MM.1S (cell line): ENCODE data around the gene TNRC18.

Experiments
- DNase-seq: peaks from one replicate; pipeline ENCODE4 v3.0.0-alpha.2; 2015
- H2AFZ ChIP-seq: fragments of 300-600 bp; sonication (generic); 2 replicates; pipeline ENCODE4 v1.6.0; 2016; ENCODE audit warnings: antibody characterized with exemption, low read length
- H3F3A ChIP-seq: fragments of 300-600 bp; sonication (generic); 2 replicates; pipeline ENCODE4 v1.6.1; 2016; ENCODE audit warnings: mild to moderate bottlenecking, antibody characterized with exemption, low read length, moderate library complexity, mixed read lengths; ENCODE audit not compliant: insufficient read depth
- H3K27ac ChIP-seq: fragments of 300-600 bp; sonication (generic); 2 replicates; pipeline ENCODE4 v1.5.1; 2016; ENCODE audit warnings: mild to moderate bottlenecking, low read length
- H3K27me3 ChIP-seq: fragments of 300-600 bp; sonication (generic); replicated peaks from 2 replicates; pipeline ENCODE4 v1.6.0; 2016; ENCODE audit warnings: low read length; ENCODE audit not compliant: insufficient read depth
- H3K36me3 ChIP-seq: fragments of 300-600 bp; sonication (generic); replicated peaks from 2 replicates; pipeline ENCODE4 v1.6.1; 2016; ENCODE audit warnings: mild to moderate bottlenecking, low read length, mixed read lengths; ENCODE audit not compliant: insufficient read depth
- H3K4me1 ChIP-seq: fragments of 300-600 bp; sonication (generic); 2 replicates; pipeline ENCODE4 v1.6.1; 2016; ENCODE audit warnings: low read length, mixed read lengths
- H3K4me2 ChIP-seq: fragments of 300-600 bp; sonication (generic); 2 replicates; pipeline ENCODE4 v1.6.0; 2016; ENCODE audit warnings: low read depth, low read length
- H3K4me3 ChIP-seq: fragments of 300-600 bp; sonication (generic); 2 replicates; pipeline ENCODE4 v1.5.1; 2016; ENCODE audit warnings: low read length, mixed read lengths
- H3K79me2 ChIP-seq: fragments of 300-600 bp; sonication (generic); 2 replicates; pipeline ENCODE4 v1.6.1; 2016; ENCODE audit warnings: mixed run types, low read length, mixed read lengths
- H3K9ac ChIP-seq: fragments of 300-600 bp; sonication (generic); 2 replicates; pipeline ENCODE4 v1.6.1; 2016; ENCODE audit warnings: low read length, mixed read lengths
- H3K9me2 ChIP-seq: fragments of 300-600 bp; sonication (generic); replicated peaks from 2 replicates; pipeline ENCODE4 v1.6.1; 2016; ENCODE audit warnings: mild to moderate bottlenecking, low read length, mixed read lengths; ENCODE audit not compliant: insufficient read depth
- H3K9me3 ChIP-seq: fragments of 300-600 bp; sonication (generic); replicated peaks from 2 replicates; pipeline ENCODE4 v1.6.1; 2016; ENCODE audit warnings: mild to moderate bottlenecking, low read length, mixed read lengths; ENCODE audit not compliant: insufficient read depth
- H4K20me1 ChIP-seq: fragments of 300-600 bp; sonication (generic); 2 replicates; pipeline ENCODE4 v1.6.1; 2016; ENCODE audit warnings: mild to moderate bottlenecking, low read length, moderate library complexity, mixed read lengths; ENCODE audit not compliant: insufficient read depth
- CTCF ChIP-seq: fragments of 300-600 bp; sonication (generic); IDR thresholded peaks from 2 replicates; pipeline ENCODE4 v1.5.1; 2016; ENCODE audit warnings: antibody characterized with exemption, low read length, mixed read lengths
- EZH2 ChIP-seq: fragments of 300-600 bp; sonication (generic); optimal IDR thresholded peaks from 2 replicates; pipeline ENCODE3; 2017; ENCODE audit warnings: low read depth, mild to moderate bottlenecking, antibody characterized with exemption, low read length, mixed read lengths
- EZH2phosphoT487 ChIP-seq: fragments of 300-600 bp; sonication (generic); IDR thresholded peaks from 2 replicates; pipeline ENCODE4 v1.6.1; 2018; ENCODE audit warnings: antibody characterized with exemption, low read length

TNRC18 gene

GRCh38 chr7:5333121-5334045 lies 90.3 kb downstream of the TNRC18 start:
- Histone ChIP-seq H3K27ac (no peak overlapping the region), H3K27me3 (no peaks in the 10 kb centered on the region), H3K4me2 (no peak overlapping the region), H4K20me1 (peaks cover 21% of the 10 kb centered on the region), H3K9ac (no peak overlapping the region), H3K79me2 (no peaks in the 10 kb centered on the region), H3K4me1 (peaks cover 17% of the 10 kb centered on the region), H3K4me3 (no peak overlapping the region), H3K9me2 (no peaks in the 10 kb centered on the region), H3F3A (peaks cover 8% of the 10 kb centered on the region), H2AFZ (no peak overlapping the region), H3K9me3 (no peaks in the 10 kb centered on the region), H3K36me3 (no peaks in the 10 kb centered on the region; the same call in 1 of the 2 replicates)
- no peak for DNase-seq
- TF ChIP-seq EZH2phosphoT487 (no peak), EZH2 (no peak), CTCF (no peak)

GRCh38 chr7:5332579-5332978 lies 91.1 kb downstream of the TNRC18 start:
- H3K36me3 ChIP-seq, result no peaks in the 10 kb centered on the region; the same call in 1 of the 2 replicates
- no peak overlapping the region for H3K4me2 ChIP-seq
- TF ChIP-seq CTCF (no peak), EZH2 (no peak), EZH2phosphoT487 (no peak)
- no peak overlapping the region for H3K27ac ChIP-seq
- no peak overlapping the region for H3K9ac ChIP-seq
- no peak overlapping the region for H2AFZ ChIP-seq
- no peak overlapping the region for H3K4me3 ChIP-seq
- H3K4me1 ChIP-seq, result peaks cover 17% of the 10 kb centered on the region
- no peak for DNase-seq
- H3K27me3 ChIP-seq, result no peaks in the 10 kb centered on the region
- H3K9me2 ChIP-seq, result no peaks in the 10 kb centered on the region
- H3K9me3 ChIP-seq, result no peaks in the 10 kb centered on the region
- H3F3A ChIP-seq, result peaks cover 8% of the 10 kb centered on the region
- H4K20me1 ChIP-seq, result peaks cover 21% of the 10 kb centered on the region
- H3K79me2 ChIP-seq, result no peaks in the 10 kb centered on the region

GRCh38 chr7:5330288-5330687 lies 93.3 kb downstream of the TNRC18 start:
- no peaks in the 10 kb centered on the region for H3K36me3 ChIP-seq
- no peak overlapping the region for H3K9ac ChIP-seq
- H3K27me3 ChIP-seq, result no peaks in the 10 kb centered on the region
- no peaks in the 10 kb centered on the region for H3K9me3 ChIP-seq
- H3K79me2 ChIP-seq, result no peaks in the 10 kb centered on the region
- H3F3A ChIP-seq, result peaks cover 8% of the 10 kb centered on the region
- no peak for DNase-seq
- no peak overlapping the region for H3K4me2 ChIP-seq
- H3K4me1 ChIP-seq, result peaks cover 17% of the 10 kb centered on the region
- no peak for TF ChIP-seq CTCF
- TF ChIP-seq EZH2phosphoT487, result no peak
- TF ChIP-seq EZH2, result no peak
- no peaks in the 10 kb centered on the region for H3K9me2 ChIP-seq
- H4K20me1 ChIP-seq, result peaks cover 21% of the 10 kb centered on the region
- no peak overlapping the region for H2AFZ ChIP-seq
- no peak overlapping the region for H3K4me3 ChIP-seq
- H3K27ac ChIP-seq, result no peak overlapping the region
